Body of pancreas (tissue), 4 donors: ENCODE measurements around the gene FIZ1.

ENCODE experiments used
- CTCF ChIP-seq, 7 experiments: fragments of 450-650 bp in 4 of 7; fragments of 200-600 bp in 3 of 7; sonication (generic) in 3 of 7; IDR thresholded peaks; one replicate each; pipeline ENCODE4 v1.5.1; 2016 to 2019; ENCODE audit warnings: antibody characterized with exemption in 7 of 7
- POLR2A ChIP-seq, 3 donors: fragments of 450-650 bp; IDR thresholded peaks; one replicate each; pipeline ENCODE4 v1.6.1; 2016; ENCODE audit warnings: antibody characterized with exemption in 3 of 3, mild to moderate bottlenecking in 2 of 3

GRCh38 chr19:55643003-55643886 lies 43.9 kb upstream of the FIZ1 start, which contains the start of gene ZNF581:
- TF ChIP-seq CTCF (IDR thresholded peaks at IDR 0.05) (no peak), POLR2A (IDR thresholded peaks at IDR 0.05) (peak in 2 of 3 donors; percentile 50 to 55)
